ENCODE results near the gene C22orf39. TPM values are rescaled to one million over a fixed set of nuclear protein-coding genes. Genes with fewer than 3 reads are reported as not detected.

C22orf39 gene
- total RNA-seq, 2 donors from 2014 or later, result 27.4 to 31.5 TPM

- no peak overlapping the region for H3K27ac Mint-ChIP-seq
- H3K4me3 Mint-ChIP-seq, result no peak overlapping the region
Observed at GRCh38 chr22:19434829-19435580, 12.5 kb downstream of the C22orf39 start.

GRCh38 chr22:19434401-19434800 lies 13.1 kb downstream of the C22orf39 start:
- Mint-ChIP-seq H3K4me3 (no peak overlapping the region), H3K27me3 (ENCODE audit: insufficient read depth) (no peaks in the 10 kb centered on the region)

More at GRCh38 chr22:19434829-19435580, 12.5 kb downstream of the C22orf39 start:
- TF ChIP-seq CTCF (conservative IDR thresholded peaks at IDR 0.05), result no peak
- H3K27me3 Mint-ChIP-seq (ENCODE audit: insufficient read depth), result no peaks in the 10 kb centered on the region
- no peaks in the 10 kb centered on the region for H3K9me3 Mint-ChIP-seq
- Histone ChIP-seq H3K27ac (ENCODE audit: low read depth, low read length) (no peak overlapping the region), H3K27me3 (ENCODE audit: control insufficient read depth, insufficient read depth, low read length, poor library complexity, severe bottlenecking) (no peaks in the 10 kb centered on the region), H3K36me3 (ENCODE audit: control insufficient read depth, insufficient read depth, low read length) (peaks cover 24% of the 10 kb centered on the region), H3K9me3 (ENCODE audit: control insufficient read depth, low read length) (no peaks in the 10 kb centered on the region), H3K4me3 (ENCODE audit: low read length) (no peak overlapping the region), H3K9ac (ENCODE audit: extremely low read depth, low read length, poor library complexity, severe bottlenecking) (no peak overlapping the region), H3K4me1 (ENCODE audit: control insufficient read depth, insufficient read depth, low read length) (no peaks in the 10 kb centered on the region)
- H3K36me3 Mint-ChIP-seq (ENCODE audit: low read depth), result peaks cover 18% of the 10 kb centered on the region
- peaks cover 14% of the 10 kb centered on the region for H3K4me1 Mint-ChIP-seq
- WGBS, 2 experiments (ENCODE audit: insufficient coverage in 1 of 2, insufficient read length in 1 of 2), result 97 to 100% methylated on average over 1 to 2 of the region's 2 CpGs
- no peak for DNase-seq

GRCh38 chr22:19432133-19432851 lies 15.2 kb downstream of the C22orf39 start, which contains the start of gene MRPL40:
TSS of gene MRPL40 (plus strand) at chr22:19432545. CDS start at chr22:19432555, 10 bp downstream.
- Histone ChIP-seq H3K4me1 (ENCODE audit: control insufficient read depth, insufficient read depth, low read length) (no peaks in the 10 kb centered on the region), H3K9me3 (ENCODE audit: control insufficient read depth, low read length) (no peaks in the 10 kb centered on the region), H3K9ac (ENCODE audit: extremely low read depth, low read length, poor library complexity, severe bottlenecking) (peak within 1 kb of the TSS; percentile 85), H3K27ac (ENCODE audit: low read depth, low read length) (peak within 1 kb of the TSS; percentile 94), H3K36me3 (ENCODE audit: control insufficient read depth, insufficient read depth, low read length) (peaks cover 16% of the 10 kb centered on the region), H3K27me3 (ENCODE audit: control insufficient read depth, insufficient read depth, low read length, poor library complexity, severe bottlenecking) (no peaks in the 10 kb centered on the region), H3K4me3 (ENCODE audit: low read length) (peak within 1 kb of the TSS; percentile 93)
- Mint-ChIP-seq H3K9me3 (no peaks in the 10 kb centered on the region), H3K4me3 (peak within 1 kb of the TSS; percentile 79), H3K36me3 (ENCODE audit: low read depth) (peaks cover 24% of the 10 kb centered on the region), H3K27ac (peak within 1 kb of the TSS; percentile 92), H3K4me1 (peaks cover 20% of the 10 kb centered on the region), H3K27me3 (ENCODE audit: insufficient read depth) (no peaks in the 10 kb centered on the region)
- 0 to 2% methylated on average over 53 to 74 of the region's 74 CpGs for WGBS, 2 experiments (ENCODE audit: insufficient coverage in 1 of 2, insufficient read length in 1 of 2)
- DNase-seq, result peak; percentile 93
- TF ChIP-seq CTCF (conservative IDR thresholded peaks at IDR 0.05), result no peak

More at GRCh38 chr22:19434401-19434800, 13.1 kb downstream of the C22orf39 start:
- no peaks in the 10 kb centered on the region for H3K9me3 Mint-ChIP-seq
- no peak for TF ChIP-seq CTCF (conservative IDR thresholded peaks at IDR 0.05)
- Histone ChIP-seq H3K9ac (ENCODE audit: extremely low read depth, low read length, poor library complexity, severe bottlenecking) (no peak overlapping the region), H3K27me3 (ENCODE audit: control insufficient read depth, insufficient read depth, low read length, poor library complexity, severe bottlenecking) (no peaks in the 10 kb centered on the region), H3K9me3 (ENCODE audit: control insufficient read depth, low read length) (no peaks in the 10 kb centered on the region), H3K4me1 (ENCODE audit: control insufficient read depth, insufficient read depth, low read length) (no peaks in the 10 kb centered on the region), H3K4me3 (ENCODE audit: low read length) (no peak overlapping the region), H3K27ac (ENCODE audit: low read depth, low read length) (no peak overlapping the region), H3K36me3 (ENCODE audit: control insufficient read depth, insufficient read depth, low read length) (peaks cover 22% of the 10 kb centered on the region)
- no peak overlapping the region for H3K27ac Mint-ChIP-seq
- WGBS, 2 experiments (ENCODE audit: insufficient coverage in 1 of 2, insufficient read length in 1 of 2), result 95 to 97% methylated on average over 6 to 7 of the region's 7 CpGs
- DNase-seq, result no peak
- peaks cover 20% of the 10 kb centered on the region for H3K4me1 Mint-ChIP-seq
- peaks cover 18% of the 10 kb centered on the region for H3K36me3 Mint-ChIP-seq (ENCODE audit: low read depth)
